T-helper 2 cell treated with Interferon-gamma antibody and Interleukin-4, amounts not matched to agents 5 μg/mL and 100 μg/mL, for 36 hours (primary cell): ENCODE results near the gene ZNF576.

ENCODE experiments used
- DNase-seq: peaks from one replicate; pipeline ENCODE4 v3.0.0; 2021; ENCODE audit warnings: low spot score
- H3K27ac Mint-ChIP-seq: one replicate; pipeline ENCODE4 v1.8.0; 2021; ENCODE audit warnings: mild to moderate bottlenecking, mixed read lengths
- H3K27me3 Mint-ChIP-seq: one replicate; pipeline ENCODE4 v1.8.0; 2021; ENCODE audit warnings: low read depth, mixed read lengths
- H3K36me3 Mint-ChIP-seq: one replicate; pipeline ENCODE4 v1.8.0; 2021; ENCODE audit warnings: low read depth, mixed read lengths
- H3K4me1 Mint-ChIP-seq: one replicate; pipeline ENCODE4 v1.8.0; 2021; ENCODE audit warnings: low read depth, mixed read lengths
- H3K4me3 Mint-ChIP-seq: one replicate; pipeline ENCODE4 v1.8.0; 2022; ENCODE audit warnings: mild to moderate bottlenecking, moderate library complexity, mixed read lengths
- H3K9me3 Mint-ChIP-seq: one replicate; pipeline ENCODE4 v1.8.0; 2021; ENCODE audit warnings: mixed read lengths

ZNF576 gene

DNA sequence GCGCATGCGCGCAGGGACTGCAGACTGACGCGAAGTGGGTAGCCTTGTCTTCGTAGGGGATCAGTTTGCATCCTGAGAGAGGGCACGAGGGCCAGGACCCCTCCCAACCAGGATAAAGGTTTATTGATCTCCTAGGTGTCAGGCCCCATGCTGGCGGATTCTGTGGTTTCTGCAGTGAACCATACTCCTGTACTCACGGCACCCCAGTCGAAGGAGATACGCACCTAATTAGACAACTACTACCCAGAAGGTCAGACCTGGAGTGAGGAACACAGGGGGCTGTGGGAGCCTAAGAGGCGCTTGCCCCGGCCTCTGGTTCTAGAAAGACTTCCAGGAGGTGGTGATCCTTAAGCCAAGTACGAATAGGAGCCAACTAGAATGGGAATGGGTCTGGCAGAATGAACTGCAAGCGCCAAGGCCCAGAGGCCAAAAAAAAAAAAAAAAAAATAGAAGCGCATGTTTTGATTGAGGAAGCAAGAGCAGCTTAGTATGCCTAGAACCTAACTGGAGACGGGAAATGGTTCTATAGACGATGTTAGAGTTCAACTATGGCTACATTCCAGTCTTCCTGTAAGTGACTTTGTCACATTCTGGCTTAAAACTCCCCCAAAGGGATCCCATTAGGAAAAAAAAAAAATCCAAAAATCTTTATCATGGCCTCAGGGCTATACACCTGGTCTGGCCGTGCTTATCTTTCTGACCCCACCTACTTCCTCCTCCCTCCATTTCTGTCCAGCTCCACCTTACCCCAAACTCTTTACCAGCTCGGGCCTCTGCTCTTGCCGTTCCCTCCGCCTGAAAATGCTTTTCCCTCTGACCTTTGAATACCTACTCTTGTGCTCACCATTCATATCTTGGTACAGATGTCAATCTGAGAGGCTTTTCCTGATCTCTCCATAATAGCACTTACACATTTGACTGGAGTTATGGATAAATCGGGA, 23.9 kb downstream of the ZNF576 start:
- Mint-ChIP-seq H3K4me1 (peaks cover 22% of the 10 kb centered on the region), H3K9me3 (no peaks in the 10 kb centered on the region), H3K36me3 (peaks cover 1% of the 10 kb centered on the region), H3K27me3 (no peaks in the 10 kb centered on the region), H3K27ac (peak overlapping the region; percentile 98), H3K4me3 (peak overlapping the region; percentile 97)
- DNase-seq, result no peak

DNA sequence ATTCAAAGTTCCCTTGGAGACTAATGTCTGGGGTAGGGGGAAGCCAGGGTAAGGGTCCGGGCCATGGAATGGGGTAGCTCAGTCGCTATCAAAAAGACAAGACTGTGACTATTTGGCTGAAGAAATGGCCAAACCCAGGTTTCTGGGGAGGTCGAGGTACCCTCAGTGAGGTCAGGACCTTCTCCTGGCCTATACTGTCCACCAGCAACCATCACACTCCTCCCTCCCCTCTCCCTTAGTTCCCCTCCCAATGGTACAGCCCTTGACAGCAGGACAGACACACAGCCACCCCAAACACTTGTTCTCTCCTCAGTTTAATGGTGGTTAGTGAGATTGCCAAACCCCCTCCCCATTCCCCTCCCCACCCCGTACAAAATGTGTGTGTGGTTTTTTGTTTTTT, 25.7 kb downstream of the ZNF576 start:
- H3K27ac Mint-ChIP-seq, result no peak overlapping the region
- no peak overlapping the region for H3K4me3 Mint-ChIP-seq
- H3K27me3 Mint-ChIP-seq, result peaks cover 4% of the 10 kb centered on the region
- peaks cover 22% of the 10 kb centered on the region for H3K4me1 Mint-ChIP-seq
- DNase-seq, result no peak
- H3K36me3 Mint-ChIP-seq, result peaks cover 1% of the 10 kb centered on the region
- no peaks in the 10 kb centered on the region for H3K9me3 Mint-ChIP-seq

DNA sequence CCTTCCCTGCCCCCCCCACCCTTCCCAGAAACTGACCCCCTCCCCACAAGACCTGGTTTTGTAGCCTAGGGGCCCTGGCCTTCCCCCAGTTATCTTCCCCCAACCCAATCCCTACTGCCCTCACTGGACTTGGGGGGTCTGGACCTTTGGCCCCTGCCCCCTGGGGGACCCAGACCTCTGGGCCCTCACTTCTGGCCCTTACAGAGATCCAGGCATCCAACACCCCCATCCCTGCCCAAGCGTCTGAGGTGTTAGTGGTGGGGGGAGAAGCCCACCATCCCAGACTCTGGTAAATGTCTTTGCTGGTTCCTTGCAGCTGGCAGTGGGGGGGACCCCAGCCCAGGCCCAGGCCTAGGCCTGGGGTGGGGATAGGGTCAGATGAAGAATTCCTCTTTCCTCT, 26.6 kb downstream of the ZNF576 start:
- no peaks in the 10 kb centered on the region for H3K9me3 Mint-ChIP-seq
- no peak overlapping the region for H3K4me3 Mint-ChIP-seq

DNA sequence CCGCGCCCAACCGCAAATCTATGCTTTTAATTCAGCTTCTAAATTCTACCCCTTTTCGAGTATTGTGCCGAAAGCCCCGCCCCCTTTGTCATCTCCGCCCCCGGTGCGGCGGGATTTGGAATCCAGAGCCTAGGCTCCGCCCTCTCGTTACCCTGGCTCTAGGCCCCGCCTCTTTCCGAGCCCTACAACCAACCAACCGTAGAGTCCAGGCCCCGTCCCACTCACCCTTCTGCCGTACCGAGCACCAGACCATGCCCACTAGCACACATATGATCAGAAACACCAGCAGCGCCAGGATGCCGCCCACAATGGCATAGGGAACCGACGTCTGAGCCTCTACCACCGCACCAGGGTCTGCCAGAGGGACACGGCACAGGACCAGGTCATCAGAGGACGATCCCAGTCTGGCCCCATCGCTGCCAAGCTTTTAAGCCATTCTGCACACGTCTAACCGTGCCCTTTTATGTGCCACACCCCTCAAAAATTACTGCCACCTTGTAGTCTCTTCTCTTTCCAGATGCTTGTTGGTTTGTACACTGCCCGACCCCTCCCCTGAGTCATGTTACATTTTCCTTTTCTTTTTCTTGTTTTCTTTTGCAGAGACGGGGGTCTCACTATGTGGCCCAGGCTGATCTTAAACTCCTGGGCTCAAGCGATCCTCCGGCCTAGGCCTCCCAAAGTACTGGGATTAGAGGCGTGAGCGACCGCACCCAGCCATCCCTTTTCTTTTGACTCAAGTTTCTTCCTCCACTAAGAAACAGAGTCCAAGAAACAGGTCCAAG, 27.7 kb downstream of the ZNF576 start:
- DNase-seq, result no peak

More for the DNA sequence above, 26.6 kb downstream of the ZNF576 start:
- Mint-ChIP-seq H3K4me1 (peaks cover 24% of the 10 kb centered on the region), H3K27me3 (peaks cover 11% of the 10 kb centered on the region), H3K27ac (no peak overlapping the region), H3K36me3 (peaks cover 1% of the 10 kb centered on the region)
- no peak for DNase-seq

DNA sequence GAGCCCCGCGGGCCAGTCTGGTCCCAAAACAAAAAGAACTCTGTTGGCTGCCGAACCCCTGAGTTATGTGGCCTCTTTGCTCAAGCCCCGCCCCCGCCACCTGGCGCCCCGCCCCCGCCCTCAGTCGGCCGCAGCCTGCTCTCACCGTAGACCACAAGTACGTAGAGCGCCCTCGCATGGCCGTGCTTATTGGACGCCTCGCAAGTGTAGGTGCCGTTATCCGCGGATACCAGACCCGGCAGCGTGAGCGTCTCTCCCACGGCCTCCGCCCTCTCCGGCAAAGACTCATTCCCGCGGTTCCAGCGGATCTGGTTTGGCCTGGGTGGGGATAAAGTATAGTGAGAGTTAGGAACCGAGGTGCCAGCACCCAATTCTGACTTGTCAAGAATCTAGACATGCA, 28.5 kb downstream of the ZNF576 start:
- no peaks in the 10 kb centered on the region for H3K36me3 Mint-ChIP-seq
- H3K27ac Mint-ChIP-seq, result no peak overlapping the region
- H3K4me1 Mint-ChIP-seq, result peaks cover 20% of the 10 kb centered on the region
- H3K9me3 Mint-ChIP-seq, result no peaks in the 10 kb centered on the region
- peak; percentile 79 for DNase-seq
- H3K4me3 Mint-ChIP-seq, result no peak overlapping the region
- peaks cover 11% of the 10 kb centered on the region for H3K27me3 Mint-ChIP-seq

More for the DNA sequence above, 27.7 kb downstream of the ZNF576 start:
- Mint-ChIP-seq H3K27ac (no peak overlapping the region), H3K4me1 (peaks cover 22% of the 10 kb centered on the region), H3K27me3 (peaks cover 11% of the 10 kb centered on the region), H3K36me3 (peaks cover 1% of the 10 kb centered on the region), H3K4me3 (no peak overlapping the region), H3K9me3 (no peaks in the 10 kb centered on the region)

DNA sequence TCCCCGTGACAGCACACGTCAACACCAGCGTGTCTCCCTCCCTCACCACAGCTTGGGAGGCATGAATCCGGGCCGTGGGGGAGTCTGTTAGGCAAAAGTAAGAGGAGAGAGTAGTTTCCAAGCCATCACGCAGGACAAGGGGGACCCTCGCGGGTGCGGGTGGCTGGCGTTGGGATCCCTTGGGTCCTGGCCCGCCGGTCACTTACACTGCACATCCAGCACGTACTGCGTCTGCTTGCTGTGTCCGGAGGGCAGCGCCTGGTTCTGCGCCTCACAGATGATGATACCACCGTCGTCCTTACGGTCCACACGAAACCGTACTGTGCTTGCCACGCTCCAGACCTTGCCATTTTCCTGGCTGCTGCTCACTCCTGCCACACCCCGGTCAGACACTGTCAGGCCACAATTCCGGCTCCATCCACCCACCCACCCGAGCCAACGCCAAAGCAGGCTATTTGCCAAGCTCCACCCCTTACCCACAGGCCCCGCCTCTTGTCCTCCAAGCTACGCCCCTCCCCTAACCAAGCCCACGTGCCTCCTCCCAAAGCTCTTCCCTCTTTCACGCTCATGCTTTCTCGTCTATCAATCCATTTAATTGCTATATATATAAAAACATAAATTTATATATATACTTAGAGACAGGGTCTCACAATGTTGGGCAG, 29.7 kb downstream of the ZNF576 start:
- no peaks in the 10 kb centered on the region for H3K9me3 Mint-ChIP-seq
- no peak overlapping the region for H3K27ac Mint-ChIP-seq
- no peak for DNase-seq
- H3K36me3 Mint-ChIP-seq, result no peaks in the 10 kb centered on the region
- peaks cover 12% of the 10 kb centered on the region for H3K4me1 Mint-ChIP-seq
- no peak overlapping the region for H3K4me3 Mint-ChIP-seq
- H3K27me3 Mint-ChIP-seq, result peaks cover 11% of the 10 kb centered on the region

DNA sequence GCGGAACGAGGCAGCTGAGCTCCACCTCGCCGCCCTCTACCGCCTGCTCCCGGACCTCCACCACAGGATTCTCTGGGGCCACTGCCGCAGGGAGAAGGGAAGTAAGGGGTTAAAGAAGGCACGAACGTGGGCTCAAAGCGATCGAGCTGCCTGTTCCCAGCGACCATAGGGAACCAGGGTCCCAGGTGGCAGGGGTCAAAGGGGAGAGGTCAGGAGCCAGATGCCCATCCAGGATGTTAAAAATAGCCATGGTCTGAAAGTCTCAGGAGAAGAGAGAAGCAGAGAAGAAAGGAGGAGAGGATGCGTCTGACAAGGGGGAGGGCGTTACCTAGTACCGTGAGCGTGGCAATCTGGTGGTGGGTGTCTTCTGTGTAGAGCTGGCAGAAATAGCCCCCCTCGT, 30.4 kb downstream of the ZNF576 start:
- Mint-ChIP-seq H3K4me1 (peaks cover 12% of the 10 kb centered on the region), H3K9me3 (no peaks in the 10 kb centered on the region), H3K4me3 (no peak overlapping the region), H3K27me3 (peaks cover 11% of the 10 kb centered on the region), H3K36me3 (no peaks in the 10 kb centered on the region), H3K27ac (no peak overlapping the region)
- DNase-seq, result no peak

DNA sequence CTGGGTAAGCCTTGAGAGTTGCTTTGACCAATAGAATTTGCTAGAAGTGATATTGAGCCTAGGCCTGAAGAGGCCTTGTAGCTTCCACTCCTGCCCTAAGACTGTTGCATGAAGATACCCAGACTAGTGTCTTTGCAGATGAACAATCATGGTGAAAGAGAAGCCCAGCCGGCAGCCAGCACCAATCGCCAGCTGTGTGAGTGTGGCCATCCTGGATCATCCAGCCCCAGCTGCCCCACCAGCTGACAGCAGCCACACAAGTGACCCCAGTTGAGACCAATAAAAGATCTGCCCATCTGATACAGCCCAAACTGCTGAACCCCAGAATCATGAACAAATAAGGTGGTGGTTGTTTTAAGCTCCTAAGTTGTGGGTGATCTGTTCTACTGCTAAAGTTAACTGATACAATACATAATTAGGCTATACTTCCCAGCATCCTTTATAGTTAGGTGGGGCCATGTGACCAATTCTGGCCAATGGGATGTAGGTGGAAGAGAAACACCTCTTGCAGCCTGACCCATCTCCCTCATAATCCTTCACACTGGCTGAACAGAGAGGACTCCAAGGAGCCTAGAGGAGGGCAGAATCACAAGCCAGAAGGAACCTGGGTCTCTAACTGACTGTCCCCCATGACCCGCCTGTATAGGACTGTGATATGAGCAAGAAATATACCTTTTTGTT, 32.4 kb downstream of the ZNF576 start:
- no peak for DNase-seq
- no peaks in the 10 kb centered on the region for H3K36me3 Mint-ChIP-seq
- no peak overlapping the region for H3K27ac Mint-ChIP-seq
- peaks cover 11% of the 10 kb centered on the region for H3K4me1 Mint-ChIP-seq
- no peaks in the 10 kb centered on the region for H3K9me3 Mint-ChIP-seq
- H3K4me3 Mint-ChIP-seq, result no peak overlapping the region
- H3K27me3 Mint-ChIP-seq, result peaks cover 17% of the 10 kb centered on the region

DNA sequence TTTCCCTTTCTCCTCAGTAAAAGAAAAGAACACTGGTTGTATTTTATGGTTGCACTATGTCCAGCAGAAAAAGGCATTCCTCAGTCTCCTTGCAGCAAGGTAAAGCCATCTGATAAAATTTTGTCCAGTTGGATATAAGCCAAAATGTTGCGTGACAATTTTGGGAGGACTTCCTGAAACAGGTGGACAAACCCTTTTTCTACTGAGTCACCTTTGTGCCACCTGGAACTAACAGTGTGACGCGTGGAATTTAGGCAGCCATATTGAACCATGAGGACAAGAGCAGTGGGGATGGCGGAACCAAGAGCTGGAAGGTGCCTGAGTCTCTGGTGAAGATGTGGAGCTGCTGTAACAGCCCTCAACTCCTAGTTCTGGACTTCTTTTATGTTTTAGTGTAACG, 35.1 kb downstream of the ZNF576 start:
- Mint-ChIP-seq H3K27me3 (peaks cover 19% of the 10 kb centered on the region), H3K4me3 (no peak overlapping the region), H3K27ac (no peak overlapping the region), H3K9me3 (no peaks in the 10 kb centered on the region), H3K4me1 (peaks cover 4% of the 10 kb centered on the region), H3K36me3 (no peaks in the 10 kb centered on the region)
- DNase-seq, result no peak

DNA sequence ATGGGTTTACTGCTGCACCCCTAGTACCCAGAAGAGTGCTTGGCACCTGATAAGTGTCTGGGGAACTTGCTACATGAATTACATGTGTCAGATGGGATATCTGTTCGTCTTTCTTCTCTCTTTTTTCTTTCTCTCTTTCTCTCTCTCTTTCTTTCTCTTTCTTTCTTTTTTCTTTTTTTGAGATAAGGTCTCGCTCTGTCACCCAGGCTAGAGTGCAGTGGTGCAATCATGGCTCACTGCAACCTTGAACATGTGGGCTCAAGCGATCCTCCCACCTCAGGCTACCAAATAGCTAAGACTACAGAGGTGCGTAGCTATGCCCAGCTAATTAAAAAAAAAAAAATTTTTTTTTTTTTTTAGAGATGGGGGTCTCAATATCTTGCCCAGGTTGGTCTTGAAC, 37.1 kb downstream of the ZNF576 start:
- Mint-ChIP-seq H3K4me1 (no peaks in the 10 kb centered on the region), H3K27me3 (peaks cover 25% of the 10 kb centered on the region), H3K27ac (no peak overlapping the region), H3K9me3 (no peaks in the 10 kb centered on the region), H3K4me3 (no peak overlapping the region), H3K36me3 (no peaks in the 10 kb centered on the region)
- DNase-seq, result no peak

DNA sequence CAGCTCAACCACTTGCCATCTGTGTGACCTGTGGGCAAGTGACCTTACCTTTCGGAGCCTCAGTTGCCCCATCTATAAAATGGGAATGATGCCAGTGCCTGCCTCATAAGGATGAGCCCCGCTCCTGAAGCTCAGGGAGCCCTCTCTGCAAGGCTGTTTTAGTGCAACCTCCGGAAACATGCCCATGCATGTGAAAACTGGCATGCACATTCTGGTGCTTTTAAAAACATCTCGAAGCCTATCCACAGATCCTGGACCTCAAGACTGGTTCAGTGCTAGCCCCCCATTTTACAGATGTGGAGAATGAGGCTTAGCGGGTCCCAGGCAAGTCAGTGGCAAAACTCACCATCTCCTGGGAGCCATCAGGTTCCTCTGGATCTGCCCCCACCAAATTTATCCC, 37.7 kb downstream of the ZNF576 start:
- no peak overlapping the region for H3K4me3 Mint-ChIP-seq
- no peak overlapping the region for H3K27ac Mint-ChIP-seq
- H3K9me3 Mint-ChIP-seq, result no peaks in the 10 kb centered on the region
- peaks cover 30% of the 10 kb centered on the region for H3K27me3 Mint-ChIP-seq
- peaks cover 4% of the 10 kb centered on the region for H3K4me1 Mint-ChIP-seq
- no peaks in the 10 kb centered on the region for H3K36me3 Mint-ChIP-seq
- no peak for DNase-seq

DNA sequence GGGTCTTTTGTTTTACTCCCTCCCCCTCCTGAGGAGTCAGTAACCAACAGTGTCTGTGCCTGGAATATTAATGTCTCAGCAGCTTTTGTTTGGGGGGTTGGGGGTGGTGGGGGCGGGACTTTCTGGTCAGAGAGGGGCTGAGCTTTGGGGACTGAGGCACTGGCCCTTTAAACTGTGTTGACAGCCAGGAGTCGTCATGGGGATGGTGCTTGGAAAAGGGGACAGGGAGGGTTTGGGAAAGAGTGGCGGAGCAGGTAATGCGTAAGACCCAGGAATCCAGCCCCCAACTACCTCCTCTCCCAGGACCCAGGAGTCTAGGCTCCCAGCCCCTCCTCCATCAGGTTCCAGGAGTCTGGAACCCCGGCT, 38.1 kb downstream of the ZNF576 start:
- H3K9me3 Mint-ChIP-seq, result no peaks in the 10 kb centered on the region
- no peaks in the 10 kb centered on the region for H3K36me3 Mint-ChIP-seq
- H3K4me1 Mint-ChIP-seq, result peaks cover 5% of the 10 kb centered on the region
- no peak overlapping the region for H3K4me3 Mint-ChIP-seq
- no peak for DNase-seq
- H3K27me3 Mint-ChIP-seq, result peaks cover 32% of the 10 kb centered on the region
- no peak overlapping the region for H3K27ac Mint-ChIP-seq

DNA sequence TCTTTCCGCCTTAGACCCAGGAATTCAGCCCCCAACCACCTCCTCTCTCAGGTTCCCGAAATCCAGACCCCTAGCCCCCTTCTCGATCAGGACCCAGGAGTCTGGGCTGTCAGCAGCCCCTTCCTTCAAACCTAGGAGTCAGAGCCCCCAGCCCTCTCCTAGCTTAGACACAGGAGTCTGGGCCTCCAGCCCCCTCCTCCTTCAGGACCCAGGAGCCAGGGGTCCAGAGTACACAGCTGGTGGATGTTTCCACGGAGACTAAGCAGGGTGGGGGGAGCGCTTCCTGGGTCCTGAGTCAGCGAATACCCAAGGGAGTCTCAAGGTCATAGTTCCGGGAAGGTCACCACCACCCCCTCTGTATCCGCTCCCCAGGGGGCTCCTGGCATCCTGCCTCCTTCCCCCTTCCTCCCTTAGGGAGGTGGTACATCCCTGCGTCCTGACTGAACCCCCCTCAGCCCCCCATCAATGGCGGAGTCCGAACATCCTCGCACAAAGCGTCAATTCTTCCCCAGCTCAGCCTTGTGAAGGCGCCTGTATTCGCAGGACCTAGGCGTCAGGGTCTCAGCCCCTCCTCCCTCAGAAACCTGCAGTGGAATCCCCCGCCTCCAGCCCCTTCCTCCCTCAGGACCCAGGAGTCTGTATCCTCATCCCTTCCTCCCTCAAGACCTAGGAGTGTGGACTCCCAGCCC, 38.6 kb downstream of the ZNF576 start:
- Mint-ChIP-seq H3K4me1 (peaks cover 5% of the 10 kb centered on the region), H3K27ac (no peak overlapping the region), H3K36me3 (no peaks in the 10 kb centered on the region), H3K27me3 (peaks cover 34% of the 10 kb centered on the region), H3K4me3 (no peak overlapping the region), H3K9me3 (no peaks in the 10 kb centered on the region)
- DNase-seq, result no peak
